NCI-H1105 (cell line): ENCODE results near the gene NAT9.

Experiments
- DNase-seq: peaks from one replicate; lab custom pipeline; 2025; lab: John Stamatoyannopoulos, UW

Gene NAT9

GRCh38 chr17:74761419-74761818 is 14.7 kb downstream of the NAT9 start:
- DNase-seq = no peak

GRCh38 chr17:74760404-74761105 is 15.6 kb downstream of the NAT9 start:
- DNase-seq = no peak

- DNase-seq = no peak
Observed at GRCh38 chr17:74759941-74760340, 16.2 kb downstream of the NAT9 start.

GRCh38 chr17:74759243-74759801 is 16.8 kb downstream of the NAT9 start:
- no peak for DNase-seq

GRCh38 chr17:74758848-74759168 is 17.3 kb downstream of the NAT9 start:
- no peak for DNase-seq

GRCh38 chr17:74757931-74758847 is 18.0 kb downstream of the NAT9 start:
- no peak for DNase-seq

- no peak for DNase-seq
Observed at GRCh38 chr17:74757502-74757901, 18.6 kb downstream of the NAT9 start.

GRCh38 chr17:74756891-74757290 is 19.3 kb downstream of the NAT9 start:
- DNase-seq = no peak

- no peak for DNase-seq
Observed at GRCh38 chr17:74755533-74755932, 20.6 kb downstream of the NAT9 start.

GRCh38 chr17:74754832-74755231 is 21.3 kb downstream of the NAT9 start:
- no peak for DNase-seq

- no peak for DNase-seq
Observed at GRCh38 chr17:74752822-74753401, 23.2 kb downstream of the NAT9 start.

GRCh38 chr17:74752415-74752814 is 23.7 kb downstream of the NAT9 start:
- no peak for DNase-seq

- no peak for DNase-seq
Observed at GRCh38 chr17:74750327-74751069, 25.6 kb downstream of the NAT9 start.

GRCh38 chr17:74750039-74750326 is 26.2 kb downstream of the NAT9 start:
- no peak for DNase-seq

GRCh38 chr17:74749279-74750038 is 26.7 kb downstream of the NAT9 start:
- DNase-seq = no peak

- peak; percentile 86 for DNase-seq
Observed at GRCh38 chr17:74748529-74749278, 27.4 kb downstream of the NAT9 start, which contains the start of gene NHERF1. TSS of gene NHERF1 (plus strand) at chr17:74748628. CDS start at chr17:74748847, 219 bp downstream.

- no peak for DNase-seq
Observed at GRCh38 chr17:74748279-74748528, 27.9 kb downstream of the NAT9 start.

GRCh38 chr17:74746922-74747321 is 29.2 kb downstream of the NAT9 start:
- DNase-seq = no peak

- DNase-seq = no peak
Observed at GRCh38 chr17:74746376-74746775, 29.8 kb downstream of the NAT9 start.

GRCh38 chr17:74745548-74746177 is 30.5 kb downstream of the NAT9 start:
- no peak for DNase-seq
